Transverse colon (tissue), 3 donors: Measurements from ENCODE around the gene ANKH.

Experiments used
- CTCF ChIP-seq, 5 experiments: fragments of 200-600 bp in 3 of 5; fragments of 450-650 bp in 2 of 5; sonication (generic) in 3 of 5; IDR thresholded peaks; 1 replicate in 2 of 5; 2 replicates in 3 of 5; pipeline ENCODE4 v1.5.1; 2016 to 2017; ENCODE audit warnings: antibody characterized with exemption in 5 of 5, inconsistent platforms in 3 of 5, mild to moderate bottlenecking in 2 of 5, moderate library complexity in 1 of 5
- EP300 ChIP-seq: sonication (generic); formaldehyde crosslinking; IDR thresholded peaks from one replicate; pipeline ENCODE4 v1.6.1; 2017; ENCODE audit warnings: antibody characterized with exemption, low read depth

GRCh38 chr5:14869668-14870164 is 1.9 kb downstream of the ANKH start:
- no peak for TF ChIP-seq CTCF (IDR thresholded peaks at IDR 0.05)
- TF ChIP-seq EP300: no peak
